GM12872 (cell line): ENCODE results near the gene NLRC4.

ENCODE experiments used
- CTCF ChIP-seq: IDR thresholded peaks from 3 replicates; pipeline ENCODE4 v1.5.1; 2011; ENCODE audit warnings: low read depth, mild to moderate bottlenecking, low read length, moderate library complexity; ENCODE audit not compliant: insufficient read depth

The NLRC4 gene

GRCh38 chr2:32210767-32211408, 53.8 kb downstream of the NLRC4 start:
- TF ChIP-seq CTCF, result no peak

- no peak for TF ChIP-seq CTCF
These were observed 63.9 kb downstream of the NLRC4 start for GRCh38 chr2:32200814-32201213.

- no peak for TF ChIP-seq CTCF
These were observed 72.3 kb downstream of the NLRC4 start for GRCh38 chr2:32192418-32192817.

- no peak for TF ChIP-seq CTCF
These were observed 75.7 kb downstream of the NLRC4 start for GRCh38 chr2:32189011-32189410.

- no peak for TF ChIP-seq CTCF
These were observed 82.0 kb downstream of the NLRC4 start for GRCh38 chr2:32182667-32183066.
